ENCODE data around the gene GPR171. TPM values are rescaled to one million over a fixed set of nuclear protein-coding genes. Genes with fewer than 3 reads are reported as not detected.

GPR171 gene
- total and polyA plus RNA-seq, 2 donors (not counting 1 experiment from before 2014, with no cell fraction given): not detected

DNA sequence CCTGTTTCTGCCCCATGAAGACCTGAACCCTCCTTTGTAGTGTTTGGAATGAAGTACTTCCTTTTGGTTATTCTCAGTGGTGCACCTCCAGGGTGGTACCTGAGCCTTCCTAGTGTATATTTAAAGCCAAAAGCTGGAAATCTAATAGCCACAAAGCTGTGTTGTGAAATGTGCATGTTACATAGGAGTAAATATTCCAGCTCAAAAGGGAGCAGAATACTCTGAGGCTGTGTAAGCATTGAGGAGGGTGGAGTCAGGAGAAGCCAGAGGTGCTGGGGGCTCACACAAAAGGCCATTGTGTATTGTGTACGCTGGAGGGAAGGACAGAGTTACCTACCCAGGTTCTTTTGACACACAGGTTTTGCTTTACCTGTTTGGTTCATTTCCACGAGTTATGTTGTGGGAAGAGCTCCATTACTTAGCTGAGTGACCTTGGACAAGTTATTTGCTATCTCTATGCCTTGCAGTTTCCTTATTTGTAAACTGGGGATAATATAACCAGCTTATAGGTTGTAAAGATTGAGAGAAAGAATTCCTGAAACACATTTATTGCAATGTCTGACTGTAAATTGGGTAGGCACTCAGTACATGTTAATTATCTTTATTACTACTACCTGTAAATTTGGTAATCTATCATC is 24.7 kb downstream of the GPR171 start:
- Histone ChIP-seq H3K4me3 (replicated peaks in 1 of 4; ENCODE audit: control extremely low read depth in 1 of 4, insufficient read depth in 1 of 4, low read depth in 3 of 4, low read length in 4 of 4) (no peak overlapping the region), H3K36me3 (ENCODE audit: control insufficient read depth, insufficient read depth, low read length) (no peaks in the 10 kb centered on the region), H3K27me3 (ENCODE audit: control insufficient read depth, insufficient read depth, low read length) (no peaks in the 10 kb centered on the region), H4K20me1 (ENCODE audit: control insufficient read depth, extremely low read depth, insufficient read depth, low read length) (no peaks in the 10 kb centered on the region), H3K4me2 (ENCODE audit: extremely low read depth, insufficient read depth, low read length) (no peak overlapping the region), H3K9ac (ENCODE audit: insufficient read depth, low read length) (no peak overlapping the region), H3K9me3 (ENCODE audit: control insufficient read depth, insufficient read depth, low read depth, low read length) (no peaks in the 10 kb centered on the region), H2AFZ (ENCODE audit: low read length) (no peak overlapping the region), H3K27ac (ENCODE audit: insufficient read depth, low read length) (no peak overlapping the region), H3K79me2 (ENCODE audit: control insufficient read depth, insufficient read depth, low read length) (no peaks in the 10 kb centered on the region), H3K4me1 (ENCODE audit: control insufficient read depth, extremely low read depth, insufficient read depth, low read length) (no peaks in the 10 kb centered on the region)
- DNase-seq (ENCODE audit: low read depth in 2 of 2): no peak
- TF ChIP-seq EZH2 (IDR thresholded peaks at IDR 0.05; ENCODE audit: low read length, missing control alignments): no peak
- TF ChIP-seq, protein P1, sequence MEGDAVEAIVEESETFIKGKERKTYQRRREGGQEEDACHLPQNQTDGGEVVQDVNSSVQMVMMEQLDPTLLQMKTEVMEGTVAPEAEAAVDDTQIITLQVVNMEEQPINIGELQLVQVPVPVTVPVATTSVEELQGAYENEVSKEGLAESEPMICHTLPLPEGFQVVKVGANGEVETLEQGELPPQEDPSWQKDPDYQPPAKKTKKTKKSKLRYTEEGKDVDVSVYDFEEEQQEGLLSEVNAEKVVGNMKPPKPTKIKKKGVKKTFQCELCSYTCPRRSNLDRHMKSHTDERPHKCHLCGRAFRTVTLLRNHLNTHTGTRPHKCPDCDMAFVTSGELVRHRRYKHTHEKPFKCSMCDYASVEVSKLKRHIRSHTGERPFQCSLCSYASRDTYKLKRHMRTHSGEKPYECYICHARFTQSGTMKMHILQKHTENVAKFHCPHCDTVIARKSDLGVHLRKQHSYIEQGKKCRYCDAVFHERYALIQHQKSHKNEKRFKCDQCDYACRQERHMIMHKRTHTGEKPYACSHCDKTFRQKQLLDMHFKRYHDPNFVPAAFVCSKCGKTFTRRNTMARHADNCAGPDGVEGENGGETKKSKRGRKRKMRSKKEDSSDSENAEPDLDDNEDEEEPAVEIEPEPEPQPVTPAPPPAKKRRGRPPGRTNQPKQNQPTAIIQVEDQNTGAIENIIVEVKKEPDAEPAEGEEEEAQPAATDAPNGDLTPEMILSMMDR (conservative IDR thresholded peaks at IDR 0.05 in 1 of 2, IDR thresholded peaks at IDR 0.05 in 1 of 2; ENCODE audit: low read depth in 1 of 2, low read length in 2 of 2): no peak

DNA sequence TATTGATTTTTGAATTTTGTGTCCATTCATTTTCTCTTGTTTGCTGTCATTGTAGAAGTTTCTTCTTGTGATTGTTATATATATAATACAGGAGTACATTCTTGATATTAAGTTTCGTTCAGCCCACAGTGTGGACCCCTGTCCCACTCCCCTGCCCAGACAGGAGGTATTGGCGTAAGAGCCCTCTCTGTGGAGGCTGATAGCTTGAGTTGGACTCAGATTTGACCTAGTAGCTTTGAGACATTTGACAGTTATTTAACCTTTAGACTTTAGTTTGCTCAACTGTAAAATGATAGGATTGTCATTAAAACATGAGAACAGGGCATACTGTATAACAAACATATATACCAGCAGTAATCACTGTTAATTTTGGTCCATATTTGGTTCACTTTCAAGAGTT is 27.1 kb downstream of the GPR171 start:
- no peaks in the 10 kb centered on the region for H3K27me3 ChIP-seq (ENCODE audit: control insufficient read depth, insufficient read depth, low read length)
- H3K9ac ChIP-seq (ENCODE audit: insufficient read depth, low read length): no peak overlapping the region

DNA sequence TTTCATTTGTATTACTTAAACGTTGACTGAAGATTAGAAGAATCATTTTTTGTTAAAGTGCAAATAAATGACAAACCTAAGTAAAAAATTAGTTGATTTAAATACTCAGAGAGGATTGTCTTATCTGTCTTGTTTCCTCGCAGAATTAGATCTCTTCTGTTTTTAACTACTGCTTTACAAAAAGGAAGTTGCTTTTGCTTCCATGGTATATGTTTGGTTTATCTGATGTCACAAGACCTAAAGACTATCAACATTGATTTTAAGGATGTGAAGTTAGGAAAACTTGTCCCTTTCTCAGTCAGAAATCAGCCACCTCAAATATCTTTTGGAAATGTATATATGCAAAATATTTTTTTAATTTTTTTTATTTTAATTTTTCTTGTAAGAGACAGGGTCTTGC is 28.7 kb downstream of the GPR171 start:
- Histone ChIP-seq H3K27ac (ENCODE audit: insufficient read depth, low read length) (no peak overlapping the region), H3K4me3 (replicated peaks in 1 of 4; ENCODE audit: control extremely low read depth in 1 of 4, insufficient read depth in 1 of 4, low read depth in 3 of 4, low read length in 4 of 4) (no peak overlapping the region), H2AFZ (ENCODE audit: low read length) (no peak overlapping the region), H3K4me1 (ENCODE audit: control insufficient read depth, extremely low read depth, insufficient read depth, low read length) (no peaks in the 10 kb centered on the region), H3K4me2 (ENCODE audit: extremely low read depth, insufficient read depth, low read length) (no peak overlapping the region), H3K9me3 (ENCODE audit: control insufficient read depth, insufficient read depth, low read depth, low read length) (no peaks in the 10 kb centered on the region), H4K20me1 (ENCODE audit: control insufficient read depth, extremely low read depth, insufficient read depth, low read length) (no peaks in the 10 kb centered on the region), H3K36me3 (ENCODE audit: control insufficient read depth, insufficient read depth, low read length) (no peaks in the 10 kb centered on the region), H3K79me2 (ENCODE audit: control insufficient read depth, insufficient read depth, low read length) (no peaks in the 10 kb centered on the region), H3K27me3 (ENCODE audit: control insufficient read depth, insufficient read depth, low read length) (no peaks in the 10 kb centered on the region), H3K9ac (ENCODE audit: insufficient read depth, low read length) (no peak overlapping the region)
- DNase-seq (ENCODE audit: low read depth in 2 of 2): no peak
- TF ChIP-seq, protein P1 (conservative IDR thresholded peaks at IDR 0.05 in 1 of 2, IDR thresholded peaks at IDR 0.05 in 1 of 2; ENCODE audit: low read depth in 1 of 2, low read length in 2 of 2): no peak
- no peak for TF ChIP-seq EZH2 (IDR thresholded peaks at IDR 0.05; ENCODE audit: low read length, missing control alignments)

More for the DNA sequence above, 27.1 kb downstream of the GPR171 start:
- H3K36me3 ChIP-seq (ENCODE audit: control insufficient read depth, insufficient read depth, low read length): no peaks in the 10 kb centered on the region
- TF ChIP-seq, protein P1 (conservative IDR thresholded peaks at IDR 0.05 in 1 of 2, IDR thresholded peaks at IDR 0.05 in 1 of 2; ENCODE audit: low read depth in 1 of 2, low read length in 2 of 2): no peak
- TF ChIP-seq EZH2 (IDR thresholded peaks at IDR 0.05; ENCODE audit: low read length, missing control alignments): no peak
- no peak for DNase-seq (ENCODE audit: low read depth in 2 of 2)
- H3K79me2 ChIP-seq (ENCODE audit: control insufficient read depth, insufficient read depth, low read length): no peaks in the 10 kb centered on the region
- no peak overlapping the region for H3K4me2 ChIP-seq (ENCODE audit: extremely low read depth, insufficient read depth, low read length)
- no peak overlapping the region for H2AFZ ChIP-seq (ENCODE audit: low read length)
- H3K4me3 ChIP-seq (replicated peaks in 1 of 4; ENCODE audit: control extremely low read depth in 1 of 4, insufficient read depth in 1 of 4, low read depth in 3 of 4, low read length in 4 of 4): no peak overlapping the region
- no peak overlapping the region for H3K27ac ChIP-seq (ENCODE audit: insufficient read depth, low read length)
- no peaks in the 10 kb centered on the region for H3K9me3 ChIP-seq (ENCODE audit: control insufficient read depth, insufficient read depth, low read depth, low read length)
- H3K4me1 ChIP-seq (ENCODE audit: control insufficient read depth, extremely low read depth, insufficient read depth, low read length): no peaks in the 10 kb centered on the region
- H4K20me1 ChIP-seq (ENCODE audit: control insufficient read depth, extremely low read depth, insufficient read depth, low read length): no peaks in the 10 kb centered on the region

Measured in fibroblast of lung (primary cell).